ENCODE results near the gene NTRK3. TPM values are rescaled to one million over a fixed set of nuclear protein-coding genes. Genes with fewer than 3 reads are reported as not detected.

The NTRK3 gene
- total RNA-seq, 1 donor from 2014 or later = not detected

DNA sequence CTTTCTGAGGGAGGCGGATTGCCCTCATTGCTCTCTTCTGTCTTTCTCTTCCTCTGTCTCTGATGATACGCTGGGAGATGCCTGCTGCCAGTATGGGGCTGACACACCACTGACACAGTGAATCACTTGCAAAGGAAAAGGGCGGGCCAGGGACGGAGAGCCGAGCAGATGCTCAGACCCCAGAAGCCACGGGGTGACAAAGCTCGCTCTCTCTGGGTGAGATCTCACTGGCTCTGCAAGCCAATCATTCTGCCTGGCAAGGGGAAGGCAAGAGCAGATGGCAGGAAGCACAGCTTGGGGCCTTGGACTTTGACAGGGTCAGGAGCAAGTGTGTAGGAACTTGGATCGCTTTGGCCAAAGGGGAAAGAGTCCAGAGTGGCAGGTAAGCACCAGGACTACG is 198.7 kb downstream of the NTRK3 start:
- DNase-seq (no peak), ATAC-seq (ENCODE audit: low read depth) (no peak)
- Mint-ChIP-seq H3K4me3 (no peak overlapping the region), H3K9me3 (no peaks in the 10 kb centered on the region), H3K36me3 (ENCODE audit: low read depth) (no peaks in the 10 kb centered on the region), H3K27me3 (no peaks in the 10 kb centered on the region), H3K27ac (no peak overlapping the region), H3K4me1 (no peaks in the 10 kb centered on the region)
- intact Hi-C loops (cut with micrococcal nuclease) = no loop called here
- CTCF ChIA-PET = no interaction called here
- POLR2A ChIA-PET = no interaction called here
- TF ChIP-seq, protein P1, sequence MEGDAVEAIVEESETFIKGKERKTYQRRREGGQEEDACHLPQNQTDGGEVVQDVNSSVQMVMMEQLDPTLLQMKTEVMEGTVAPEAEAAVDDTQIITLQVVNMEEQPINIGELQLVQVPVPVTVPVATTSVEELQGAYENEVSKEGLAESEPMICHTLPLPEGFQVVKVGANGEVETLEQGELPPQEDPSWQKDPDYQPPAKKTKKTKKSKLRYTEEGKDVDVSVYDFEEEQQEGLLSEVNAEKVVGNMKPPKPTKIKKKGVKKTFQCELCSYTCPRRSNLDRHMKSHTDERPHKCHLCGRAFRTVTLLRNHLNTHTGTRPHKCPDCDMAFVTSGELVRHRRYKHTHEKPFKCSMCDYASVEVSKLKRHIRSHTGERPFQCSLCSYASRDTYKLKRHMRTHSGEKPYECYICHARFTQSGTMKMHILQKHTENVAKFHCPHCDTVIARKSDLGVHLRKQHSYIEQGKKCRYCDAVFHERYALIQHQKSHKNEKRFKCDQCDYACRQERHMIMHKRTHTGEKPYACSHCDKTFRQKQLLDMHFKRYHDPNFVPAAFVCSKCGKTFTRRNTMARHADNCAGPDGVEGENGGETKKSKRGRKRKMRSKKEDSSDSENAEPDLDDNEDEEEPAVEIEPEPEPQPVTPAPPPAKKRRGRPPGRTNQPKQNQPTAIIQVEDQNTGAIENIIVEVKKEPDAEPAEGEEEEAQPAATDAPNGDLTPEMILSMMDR (IDR thresholded peaks at IDR 0.05) = no peak

DNA sequence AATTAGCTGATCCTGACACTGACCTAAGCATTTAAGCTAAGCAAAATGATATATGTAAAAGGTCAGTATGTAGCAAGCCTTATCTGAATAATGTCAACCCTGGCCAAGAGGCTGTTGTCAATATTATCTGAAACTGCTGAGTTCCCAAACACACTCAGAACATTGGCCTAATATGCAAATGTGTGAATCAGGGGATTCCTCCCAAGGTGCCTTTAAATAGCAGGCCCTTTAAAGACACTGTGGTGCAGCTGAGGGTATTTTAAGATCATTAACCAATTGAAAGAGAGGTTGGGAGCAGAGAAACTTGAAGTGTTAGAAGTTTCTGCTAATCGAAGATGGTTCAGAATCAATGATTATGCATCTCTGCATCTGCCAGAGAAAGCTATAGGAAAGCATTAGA is 207.0 kb downstream of the NTRK3 start:
- no peak overlapping the region for H3K27ac Mint-ChIP-seq
- H3K27me3 Mint-ChIP-seq = no peaks in the 10 kb centered on the region
- TF ChIP-seq, protein P1 (IDR thresholded peaks at IDR 0.05) = no peak
- ChIA-PET POLR2A (no interaction called here), CTCF (no interaction called here)
- no peak overlapping the region for H3K4me3 Mint-ChIP-seq
- DNase-seq = no peak
- H3K36me3 Mint-ChIP-seq (ENCODE audit: low read depth) = no peaks in the 10 kb centered on the region
- intact Hi-C loops (cut with micrococcal nuclease) = no loop called here
- H3K9me3 Mint-ChIP-seq = no peaks in the 10 kb centered on the region
- H3K4me1 Mint-ChIP-seq = no peaks in the 10 kb centered on the region
- ATAC-seq (ENCODE audit: low read depth) = no peak

DNA sequence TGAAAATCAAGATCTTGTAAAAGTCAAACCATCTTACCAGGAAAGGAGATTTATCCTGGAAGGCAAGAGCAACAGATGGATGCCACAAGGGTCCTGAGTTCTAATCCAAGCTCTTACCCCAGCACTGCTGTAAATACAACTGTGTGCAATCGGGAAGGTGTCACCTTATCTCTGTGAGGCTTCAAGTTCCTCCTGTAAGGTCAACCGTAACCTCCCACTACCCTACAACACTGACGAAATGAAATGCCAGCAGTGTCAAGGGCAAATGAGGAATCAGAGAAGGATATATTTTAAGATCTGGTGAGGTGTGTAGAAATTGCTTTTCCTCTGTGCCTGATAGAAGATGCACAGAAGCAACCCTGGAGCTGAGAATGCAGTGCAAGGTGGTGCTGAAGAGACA is 207.8 kb downstream of the NTRK3 start:
- no peak overlapping the region for H3K4me3 Mint-ChIP-seq
- H3K27me3 Mint-ChIP-seq = no peaks in the 10 kb centered on the region
- H3K27ac Mint-ChIP-seq = no peak overlapping the region
- ChIA-PET POLR2A (no interaction called here), CTCF (no interaction called here)
- TF ChIP-seq, protein P1 (IDR thresholded peaks at IDR 0.05) = no peak
- intact Hi-C loops (cut with micrococcal nuclease) = no loop called here
- ATAC-seq (ENCODE audit: low read depth) (no peak), DNase-seq (no peak)
- no peaks in the 10 kb centered on the region for H3K9me3 Mint-ChIP-seq
- no peaks in the 10 kb centered on the region for H3K36me3 Mint-ChIP-seq (ENCODE audit: low read depth)
- H3K4me1 Mint-ChIP-seq = no peaks in the 10 kb centered on the region

DNA sequence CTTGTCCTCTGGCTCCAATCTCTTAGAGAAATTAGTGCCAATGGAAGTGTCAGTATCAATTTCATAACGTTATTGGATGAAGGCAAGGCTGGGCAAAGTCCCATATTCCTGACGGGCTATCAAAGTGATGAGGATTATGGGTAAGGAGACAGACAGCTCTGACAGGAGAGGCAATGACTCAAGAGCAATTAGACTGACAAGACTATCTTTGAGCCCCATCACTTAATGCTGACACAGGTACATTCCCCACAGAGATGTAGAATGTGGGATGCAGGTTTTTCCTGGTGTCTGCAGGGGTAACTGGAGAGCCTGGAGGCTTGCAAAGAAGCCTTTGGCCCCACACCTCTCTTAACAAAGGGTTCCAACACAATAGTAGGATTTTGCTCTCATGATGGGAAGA is 208.3 kb downstream of the NTRK3 start:
- Mint-ChIP-seq H3K27me3 (no peaks in the 10 kb centered on the region), H3K36me3 (ENCODE audit: low read depth) (no peaks in the 10 kb centered on the region), H3K27ac (no peak overlapping the region), H3K9me3 (no peaks in the 10 kb centered on the region), H3K4me1 (no peaks in the 10 kb centered on the region), H3K4me3 (no peak overlapping the region)
- DNase-seq (no peak), ATAC-seq (ENCODE audit: low read depth) (no peak)
- TF ChIP-seq, protein P1 (IDR thresholded peaks at IDR 0.05) = no peak
- ChIA-PET CTCF (no interaction called here), POLR2A (no interaction called here)
- intact Hi-C loops (cut with micrococcal nuclease) = no loop called here

DNA sequence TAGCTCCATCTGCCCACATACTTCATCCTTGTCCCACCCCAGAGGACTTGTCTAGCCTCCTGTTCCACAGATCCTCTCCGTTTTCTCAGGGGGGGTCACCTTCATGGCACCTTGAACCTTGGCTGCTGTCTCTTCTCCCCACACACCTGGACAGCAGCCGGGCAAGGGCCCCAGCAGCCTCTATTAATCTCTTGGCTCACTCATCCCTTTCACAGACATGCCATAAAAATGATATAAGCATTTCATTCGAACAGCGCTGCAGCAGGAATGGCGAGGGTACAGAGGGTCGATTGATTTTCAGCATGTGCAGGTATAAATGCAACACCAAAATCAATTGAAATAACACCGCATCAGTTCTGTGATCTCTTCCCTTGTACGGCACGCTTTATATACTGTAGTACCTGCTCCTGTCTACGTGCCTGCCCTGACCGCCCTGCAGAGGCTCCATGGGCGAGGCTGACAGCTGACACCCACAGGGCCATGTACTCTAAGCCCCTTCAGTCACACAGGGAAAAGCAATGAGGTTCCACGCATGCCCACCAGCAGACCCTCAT is 209.9 kb downstream of the NTRK3 start:
- TF ChIP-seq, protein P1 (IDR thresholded peaks at IDR 0.05) = no peak
- no peaks in the 10 kb centered on the region for H3K9me3 Mint-ChIP-seq
- CTCF ChIA-PET = no interaction called here
- no peak overlapping the region for H3K4me3 Mint-ChIP-seq
- H3K4me1 Mint-ChIP-seq = no peaks in the 10 kb centered on the region
- DNase-seq (no peak), ATAC-seq (ENCODE audit: low read depth) (no peak)
- H3K27me3 Mint-ChIP-seq = no peaks in the 10 kb centered on the region
- H3K36me3 Mint-ChIP-seq (ENCODE audit: low read depth) = no peaks in the 10 kb centered on the region
- intact Hi-C loops (cut with micrococcal nuclease) = no loop called here
- H3K27ac Mint-ChIP-seq = no peak overlapping the region
- POLR2A ChIA-PET = no interaction called here

All from activated B cell treated with CpG ODN at 0.5 μM for 24 hours (primary cell).